Renal cortical epithelial cell (primary cell): Measurements from ENCODE around the gene LHFPL4. TPM values are rescaled to one million over a fixed set of nuclear protein-coding genes. Genes with fewer than 3 reads are reported as not detected.
"Not testable (repeated sequence)": the region's sequence is repeated elsewhere in the genome, so short reads cannot be mapped to it uniquely, and the experiment has no call there.

ENCODE experiments used
- DNase-seq: peaks from one replicate; pipeline ENCODE4 v3.0.0-alpha.2; 2011; ENCODE audit warnings: low read depth
- total RNA-seq: library from RNA; depleted of rRNA; stranded (reverse); fragments of >200 nt; gene quantifications from 2 replicates; pipeline ENCODE4 v1.2.3, GENCODE V29; 2014

LHFPL4 gene
- total RNA-seq: 0.05 TPM in 1 of 2 replicates, not detected in the other

DNA sequence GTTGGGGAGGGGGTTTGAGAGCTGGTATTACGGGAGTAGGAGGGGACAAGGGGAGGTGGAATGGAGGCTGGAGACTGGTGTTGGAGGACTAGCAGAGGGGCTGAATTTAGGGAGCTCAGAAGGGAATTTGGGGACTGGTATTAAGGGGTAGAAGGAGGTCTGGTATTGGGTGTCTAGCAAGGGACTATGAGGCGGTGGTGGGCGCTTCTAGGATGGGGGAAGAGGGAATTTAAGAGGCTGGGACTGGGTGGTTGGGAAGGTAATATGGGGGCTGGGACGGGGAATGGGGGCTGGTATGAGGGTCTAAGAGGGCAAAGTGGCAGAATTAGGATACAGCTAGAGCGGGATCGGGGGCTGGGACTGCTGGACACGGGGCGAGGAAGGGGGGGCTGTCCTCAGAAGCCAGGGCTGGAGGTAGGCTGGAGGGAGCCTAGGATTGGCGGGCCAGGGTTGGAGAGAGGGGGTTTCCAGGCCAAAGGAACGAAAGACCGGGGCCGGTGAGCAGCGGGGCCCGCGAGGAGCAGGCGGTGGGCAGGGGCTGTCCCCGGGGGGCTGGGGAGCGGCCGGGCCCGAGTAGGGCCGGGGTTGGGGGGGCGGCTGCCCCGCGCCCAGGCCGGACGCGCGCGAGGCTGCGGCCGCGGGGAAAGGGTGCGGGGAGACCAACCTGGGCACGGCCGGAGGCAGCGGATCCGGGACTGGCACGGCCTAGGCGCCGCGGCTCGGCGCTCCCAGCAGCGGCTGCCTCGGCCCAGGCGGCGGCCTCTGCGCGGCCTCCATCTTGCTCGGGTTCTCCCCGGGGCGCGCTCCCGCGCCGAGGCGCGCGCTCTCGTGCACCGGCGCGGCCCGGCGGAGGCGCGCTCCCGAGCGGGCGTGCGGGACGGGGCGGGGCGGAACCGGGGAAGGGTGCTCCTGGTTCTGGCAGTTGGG is at the start of gene LHFPL4:
TSS of gene LHFPL4 (minus strand) at position 802 of the 927 bp plus-strand sequence. CDS start 1,143 bp downstream, outside the sequence.
- no peak for DNase-seq

DNA sequence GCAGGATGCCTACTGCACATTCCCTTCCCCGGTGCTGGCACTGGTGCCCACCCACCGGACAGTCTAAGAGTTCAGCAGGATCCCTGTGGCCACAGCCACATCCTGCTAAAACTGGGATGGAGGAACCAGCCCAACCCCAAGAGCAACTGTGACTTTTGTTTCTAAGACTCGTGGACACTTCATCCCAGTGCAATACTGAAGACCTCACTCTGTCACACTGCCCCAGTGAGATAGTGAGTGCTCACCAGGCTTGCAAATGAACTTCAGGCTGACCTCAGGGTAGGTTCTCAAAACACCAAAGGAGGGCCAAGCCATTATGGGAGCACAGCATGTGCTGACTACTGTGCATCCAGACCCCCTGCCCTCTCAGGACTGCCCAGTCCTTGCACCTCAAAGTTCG is 49.0 kb upstream of the LHFPL4 start:
- no peak for DNase-seq

DNA sequence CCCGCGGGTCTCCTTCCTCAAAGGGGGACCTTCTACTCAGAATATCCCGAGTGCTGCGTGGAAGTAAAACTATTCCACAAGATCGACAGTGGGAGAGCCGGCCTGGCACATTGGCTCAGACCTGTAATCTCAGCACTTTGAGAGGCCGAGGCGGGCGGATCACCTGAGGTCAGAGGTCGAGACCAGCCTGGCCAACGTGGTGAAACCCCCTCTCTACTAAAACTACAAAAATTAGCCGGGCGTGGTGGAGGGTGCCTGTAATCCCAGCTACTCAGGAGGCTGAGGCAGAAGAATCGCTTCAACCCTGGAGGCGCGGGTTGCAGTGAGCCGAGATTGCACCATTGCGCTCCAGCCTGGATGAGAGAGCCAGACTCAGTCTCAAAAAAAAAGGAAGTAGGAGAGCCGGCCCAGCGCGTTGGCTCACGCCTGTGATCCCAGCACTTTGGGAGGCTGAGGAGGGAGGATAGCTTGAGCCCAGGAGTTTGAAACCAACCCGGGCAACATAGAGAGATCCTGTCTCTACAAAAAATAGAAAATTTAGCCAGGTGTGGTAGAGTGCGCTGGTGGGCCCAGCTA is 47.5 kb upstream of the LHFPL4 start:
- DNase-seq: not testable (repeated sequence)

DNA sequence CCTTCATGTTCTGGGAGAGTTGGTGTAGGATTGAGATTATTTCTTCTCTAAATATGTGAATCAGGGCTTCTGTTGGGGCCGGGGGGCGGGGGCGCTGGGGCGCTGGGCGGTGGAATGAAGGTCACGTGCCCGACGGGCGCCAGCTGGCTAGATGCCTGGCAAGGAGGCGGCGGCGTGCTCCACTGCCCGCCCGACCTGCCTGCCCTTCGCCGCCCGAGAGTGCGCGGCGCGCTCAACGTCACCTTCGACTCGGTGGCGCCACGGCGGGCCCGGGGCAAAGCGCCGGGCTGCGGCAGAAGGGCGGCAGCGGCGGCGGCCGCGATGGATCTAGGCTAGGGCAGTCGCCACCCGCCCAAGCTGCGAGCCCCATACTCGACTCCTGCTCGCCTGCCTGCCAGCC is 47.0 kb upstream of the LHFPL4 start:
- DNase-seq: no peak

DNA sequence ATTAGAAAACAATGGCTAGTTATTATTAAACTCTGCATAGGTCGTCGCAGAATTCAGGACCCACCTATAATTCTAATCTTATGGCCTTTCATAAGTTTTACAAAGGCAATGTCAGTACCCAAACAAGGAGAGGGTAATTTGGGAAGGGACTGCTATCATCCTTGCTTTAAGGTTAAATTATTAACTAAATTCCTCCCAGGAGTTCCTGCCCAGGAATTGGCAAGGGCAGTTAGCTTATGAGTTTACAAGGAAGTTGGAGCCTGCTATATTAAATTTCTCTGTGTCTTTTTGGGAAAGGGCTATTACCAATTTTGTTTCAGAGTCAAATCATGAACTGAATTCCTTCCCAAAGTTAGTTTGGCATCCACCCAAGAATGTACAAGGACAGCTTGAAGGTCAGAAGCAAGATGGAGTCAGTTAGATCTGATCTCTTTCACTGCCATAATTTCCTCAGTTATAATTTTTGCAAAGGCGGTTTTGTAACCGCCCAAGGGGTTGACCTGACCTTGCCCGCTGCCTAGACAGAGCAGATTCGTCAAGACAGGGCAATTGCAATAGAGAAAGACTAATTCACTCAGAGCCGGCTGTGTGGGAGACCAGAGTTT is 45.3 kb upstream of the LHFPL4 start:
- DNase-seq: peak; percentile 7

DNA sequence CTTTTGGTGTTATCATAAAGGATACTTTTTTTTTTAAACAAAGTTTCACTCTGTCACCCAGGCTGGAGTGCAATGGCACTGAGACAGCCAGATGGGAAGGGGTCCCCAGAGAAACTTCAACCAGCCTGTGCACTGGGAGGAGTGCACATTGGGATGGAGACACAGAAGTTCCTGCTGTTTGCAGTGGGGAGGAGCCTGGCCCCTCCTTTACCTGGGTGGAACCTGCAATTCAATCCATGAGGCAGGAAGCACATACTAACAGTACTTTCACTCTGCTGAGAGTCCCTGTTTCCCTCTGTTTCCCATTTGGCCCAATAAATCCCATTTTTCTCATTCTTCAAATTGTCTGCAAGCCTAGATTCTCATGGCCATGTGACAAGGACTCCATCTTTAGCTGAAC is 42.3 kb upstream of the LHFPL4 start:
- DNase-seq: no peak

DNA sequence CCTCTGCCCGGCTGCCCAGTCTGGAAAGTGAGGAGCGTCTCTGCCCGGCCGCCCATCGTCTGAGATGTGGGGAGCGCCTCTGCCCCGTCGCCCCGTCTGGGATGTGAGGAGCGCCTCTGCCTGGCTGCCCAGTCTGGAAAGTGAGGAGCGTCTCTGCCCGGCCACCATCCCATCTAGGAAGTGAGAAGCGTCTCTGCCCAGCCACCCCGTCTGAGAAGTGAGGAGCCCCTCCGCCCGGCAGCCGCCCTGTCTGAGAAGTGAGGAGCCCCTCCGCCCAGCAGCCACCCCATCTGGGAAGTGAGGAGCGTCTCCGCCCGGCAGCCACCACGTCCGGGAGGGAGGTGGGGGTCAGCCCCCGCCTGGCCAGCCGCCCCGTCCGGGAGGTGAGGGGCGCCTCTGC is 38.2 kb upstream of the LHFPL4 start:
- DNase-seq: not testable (repeated sequence)

DNA sequence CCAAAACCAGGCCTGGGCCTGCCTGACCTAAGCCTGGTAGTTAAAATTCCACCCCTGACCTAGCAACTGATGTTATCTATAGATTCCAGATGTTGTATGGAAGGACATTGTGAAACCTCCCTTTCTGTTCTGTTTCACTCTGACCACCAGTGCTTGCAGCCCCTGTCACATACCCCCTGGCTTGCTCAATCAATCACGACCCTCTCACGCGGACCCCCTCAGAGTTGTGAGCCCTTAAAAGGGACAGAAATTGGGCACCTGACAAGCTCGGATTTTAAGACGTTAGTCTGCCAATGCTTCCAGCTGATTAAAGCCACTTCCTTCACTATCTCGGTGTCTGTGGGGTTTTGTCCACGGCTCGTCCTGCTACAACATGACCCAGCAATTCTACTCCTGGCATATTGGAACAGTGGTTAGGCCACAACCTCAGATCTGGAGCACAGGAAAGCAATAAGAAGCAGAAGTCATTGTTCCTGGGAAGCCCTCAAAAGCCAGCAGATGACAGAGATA is 36.7 kb upstream of the LHFPL4 start:
- DNase-seq: no peak

DNA sequence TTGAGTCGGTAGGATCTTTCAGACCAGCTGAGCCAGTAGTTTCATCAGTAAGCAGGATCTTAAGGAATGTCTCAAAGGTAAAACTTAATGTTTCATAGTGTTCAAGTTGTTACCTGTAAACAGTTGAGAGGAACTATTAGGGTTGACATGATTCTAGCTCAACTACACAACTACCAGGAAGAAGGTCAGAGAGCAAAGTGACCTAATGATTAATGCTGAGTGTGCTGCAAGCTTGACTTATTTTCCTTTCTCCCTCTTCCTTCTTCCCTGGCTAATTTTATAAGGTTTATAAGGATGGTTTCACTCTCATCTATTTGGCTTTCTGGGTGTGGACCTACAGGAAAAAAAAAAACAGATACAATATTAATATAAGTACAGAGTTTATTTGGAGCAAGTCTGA is 30.2 kb upstream of the LHFPL4 start:
- DNase-seq: peak; percentile 20

DNA sequence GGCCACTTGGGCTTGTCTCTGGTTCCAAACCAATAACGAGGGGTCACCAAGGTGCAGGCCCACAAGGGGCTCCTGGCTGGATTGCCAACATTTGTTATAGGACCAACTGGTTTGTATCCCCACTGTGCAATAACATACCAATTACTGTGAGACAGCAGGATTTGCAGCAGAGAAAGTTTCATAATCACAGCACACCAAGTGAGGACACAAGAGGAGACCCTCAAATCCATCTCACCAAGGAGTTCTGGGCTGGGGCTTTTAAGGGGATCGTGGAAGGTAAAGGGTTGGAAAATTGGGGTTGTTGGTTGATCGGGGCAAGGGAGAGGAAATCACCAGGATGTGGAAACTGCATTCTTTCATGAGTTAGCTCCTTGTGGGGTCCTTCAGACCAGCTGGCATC is 29.7 kb upstream of the LHFPL4 start:
- no peak for DNase-seq

DNA sequence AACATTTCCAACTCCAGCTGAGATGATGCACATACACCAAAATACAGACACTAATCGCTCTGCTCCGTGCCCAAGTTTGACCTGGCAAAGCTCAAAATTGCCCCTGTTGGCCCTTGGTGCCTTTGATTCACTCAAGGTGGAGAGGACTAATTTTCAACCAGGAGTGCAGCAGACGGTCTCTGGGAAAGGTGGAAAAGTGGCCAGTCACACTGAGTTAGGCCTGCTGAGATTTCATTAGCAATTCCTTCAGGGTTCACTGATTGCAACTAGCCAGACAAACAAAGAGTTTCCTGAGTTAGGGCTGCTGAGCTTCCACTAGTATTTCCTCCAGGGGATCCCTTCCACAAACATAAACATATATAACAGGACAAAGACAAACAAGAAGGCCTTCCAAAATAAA is 28.7 kb upstream of the LHFPL4 start:
- no peak for DNase-seq

DNA sequence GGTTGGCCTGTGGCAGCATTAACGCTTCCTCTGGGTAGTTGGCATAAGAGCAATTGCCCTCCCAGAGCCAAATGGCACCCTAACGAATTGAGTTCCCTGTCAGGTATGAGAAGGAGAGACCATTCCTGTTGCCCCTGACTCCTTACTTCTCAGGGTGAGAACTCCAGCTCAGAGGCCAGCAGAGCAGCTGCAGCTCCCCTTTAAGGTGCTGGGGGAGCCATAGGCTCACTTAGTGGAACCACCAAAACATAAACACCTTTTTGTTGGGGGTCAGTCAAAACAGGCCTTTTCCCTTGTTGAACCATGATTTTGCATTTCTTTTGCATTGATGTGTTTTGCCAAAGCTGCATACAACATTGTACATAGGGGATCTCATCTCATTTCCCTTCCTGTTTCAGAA is 28.1 kb upstream of the LHFPL4 start:
- DNase-seq: no peak

DNA sequence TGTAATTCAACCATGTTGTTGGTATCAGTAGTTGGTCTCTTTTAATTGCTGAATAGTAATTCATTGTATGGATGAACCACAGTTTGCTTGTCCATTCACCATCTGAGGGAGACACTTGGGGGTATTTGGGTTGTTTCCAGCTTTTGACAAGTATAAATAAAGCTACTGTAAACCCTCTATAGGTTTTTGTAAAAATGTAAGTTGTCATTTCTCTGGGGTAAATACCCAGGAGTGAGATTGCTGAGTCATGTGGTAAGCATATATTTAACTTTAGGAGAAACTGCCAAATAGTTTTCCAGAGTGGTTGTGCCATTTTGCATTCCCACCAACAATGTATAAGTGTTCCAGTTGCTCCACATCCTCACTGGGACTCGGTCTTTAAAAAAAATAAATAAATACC is 15.4 kb upstream of the LHFPL4 start:
- no peak for DNase-seq

DNA sequence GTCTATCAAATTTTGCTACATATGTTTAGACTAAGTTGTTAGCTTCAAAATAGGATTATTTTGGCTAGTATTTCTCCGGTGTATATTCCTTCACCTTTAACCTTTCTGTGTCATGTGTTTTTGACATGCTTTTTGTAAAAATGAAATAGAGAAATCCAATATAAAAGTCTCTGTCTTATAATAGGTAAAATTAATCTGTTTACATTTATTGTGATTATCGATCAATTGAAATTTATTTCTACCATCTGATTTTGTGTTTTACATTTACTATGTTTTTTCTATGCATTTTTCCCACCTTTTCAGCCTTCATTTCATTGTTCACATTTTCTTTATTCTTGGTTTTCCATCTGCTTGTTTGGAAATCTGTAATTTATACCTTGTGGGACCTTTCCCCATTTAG is 11.7 kb upstream of the LHFPL4 start:
- DNase-seq: no peak

DNA sequence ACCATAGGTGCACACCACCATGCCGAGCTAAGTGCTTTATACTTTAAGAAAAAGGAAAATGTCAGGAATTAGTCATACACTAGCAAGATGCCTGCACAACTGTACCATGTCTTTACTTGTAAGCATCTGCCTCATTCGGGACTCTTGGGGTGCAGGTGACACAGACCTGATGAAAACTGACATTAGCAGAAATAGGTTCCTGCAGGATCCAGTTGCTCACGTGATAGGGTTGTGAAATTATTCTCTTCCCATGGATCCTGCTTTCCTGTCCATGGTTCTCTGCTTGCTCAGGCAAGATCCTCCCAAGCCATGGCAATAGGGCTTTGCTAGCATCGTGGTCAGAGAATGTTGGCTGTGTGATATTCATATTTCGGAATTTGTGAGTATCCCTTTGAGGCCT is 10.2 kb upstream of the LHFPL4 start:
- DNase-seq: no peak

DNA sequence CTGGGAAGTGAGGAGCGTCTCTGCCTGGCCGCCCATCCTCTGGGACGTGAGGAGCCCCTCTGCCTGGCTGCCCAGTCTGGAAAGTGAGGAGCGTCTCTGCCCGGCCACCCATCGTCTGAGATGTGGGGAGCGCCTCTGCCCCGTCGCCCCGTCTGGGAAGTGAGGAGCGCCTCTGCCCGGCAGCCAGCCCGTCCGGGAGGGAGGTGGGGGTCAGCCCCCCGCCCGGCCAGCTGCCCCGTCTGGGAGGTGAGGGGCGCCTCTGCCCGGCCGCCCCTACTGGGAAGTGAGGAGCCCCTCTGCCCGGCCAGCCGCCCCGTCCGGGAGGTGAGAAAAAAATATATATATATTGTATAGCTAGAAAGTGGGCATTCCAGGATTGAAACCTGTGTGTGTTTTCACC is 6.4 kb upstream of the LHFPL4 start:
- DNase-seq: not testable (repeated sequence)

DNA sequence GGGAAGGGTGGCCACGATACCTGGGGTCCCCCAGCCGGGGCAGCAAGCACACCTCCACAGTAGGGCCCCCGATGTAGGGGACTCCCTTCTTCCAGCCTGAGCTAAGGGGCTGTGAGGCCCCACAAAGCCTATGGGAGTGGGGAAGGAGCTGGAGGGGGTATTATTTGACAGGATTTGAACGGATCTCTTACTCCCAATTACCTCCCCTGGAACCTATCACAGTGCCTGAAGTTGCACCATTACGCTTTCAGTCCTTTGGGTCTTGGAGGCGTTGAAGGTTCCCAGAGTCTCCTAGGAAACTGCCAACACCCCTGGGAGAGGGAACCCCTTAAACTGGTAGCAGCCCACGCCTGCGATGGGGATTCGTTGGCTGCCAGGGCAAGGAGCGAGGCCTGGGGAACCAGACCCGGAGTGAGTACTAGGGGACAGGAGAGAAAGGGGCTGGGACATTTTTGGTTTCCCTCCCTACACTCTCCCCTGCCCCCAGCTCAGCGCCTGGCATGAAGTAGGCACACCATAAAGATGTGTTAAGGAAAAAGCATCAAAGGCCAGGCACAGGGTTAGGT is 409 bp upstream of the LHFPL4 start:
- no peak for DNase-seq

DNA sequence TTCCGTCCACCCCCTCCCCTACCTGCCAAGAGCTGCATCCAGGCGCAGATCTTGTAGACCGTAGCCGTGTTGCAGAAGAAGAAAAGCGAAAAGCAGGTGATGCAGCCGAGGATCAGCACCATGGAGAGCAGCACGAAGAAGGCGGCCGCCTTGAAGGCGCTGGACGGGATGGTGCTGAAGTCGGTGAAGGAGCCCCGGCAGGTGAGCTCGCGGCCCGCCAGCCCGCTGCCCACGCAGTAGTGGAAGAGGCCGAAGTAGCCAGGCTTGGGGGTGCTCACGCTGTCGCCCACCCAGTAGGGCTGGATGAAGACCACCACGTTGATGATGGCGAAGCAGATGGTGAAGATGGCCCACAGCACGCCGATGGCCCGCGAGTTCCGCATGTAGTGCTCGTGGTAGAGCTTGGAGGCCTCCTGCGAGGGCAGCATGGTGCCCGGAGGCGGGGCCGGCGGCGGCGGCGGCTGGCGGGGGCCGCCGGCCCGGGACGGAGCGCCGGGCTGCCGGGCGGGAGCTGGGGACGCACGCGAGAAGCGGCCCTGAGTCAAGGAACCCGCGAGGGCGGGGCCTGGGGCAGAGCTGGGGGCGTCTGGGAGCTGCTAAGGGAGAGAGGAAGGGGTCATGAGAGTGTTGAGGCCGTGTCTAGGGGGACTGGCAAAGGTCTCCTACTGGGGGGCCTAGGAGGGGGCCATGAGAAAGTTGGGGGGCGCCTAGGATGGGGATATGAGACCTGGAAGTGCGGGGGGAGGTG is 1.2 kb downstream of the LHFPL4 start:
- DNase-seq: peak; percentile 44

DNA sequence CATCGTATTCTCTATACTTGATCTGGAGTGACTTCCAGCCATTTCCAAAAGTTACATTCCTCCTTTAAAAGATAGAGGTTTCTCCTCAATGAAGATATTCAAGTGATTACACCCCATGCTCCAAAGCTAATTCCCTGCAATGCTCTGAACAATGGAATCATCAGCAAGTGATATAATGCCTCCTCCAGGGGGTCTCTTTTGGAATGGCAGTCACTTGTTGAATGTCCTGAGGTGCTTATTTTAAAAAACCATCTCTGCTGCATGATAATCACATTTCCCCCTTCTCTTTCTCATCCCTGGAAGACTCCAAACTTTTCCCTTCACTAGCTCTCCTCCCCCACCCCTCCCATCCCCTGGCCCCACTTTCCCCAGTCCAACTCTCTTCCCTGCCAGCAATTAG is 2.6 kb downstream of the LHFPL4 start:
- no peak for DNase-seq

DNA sequence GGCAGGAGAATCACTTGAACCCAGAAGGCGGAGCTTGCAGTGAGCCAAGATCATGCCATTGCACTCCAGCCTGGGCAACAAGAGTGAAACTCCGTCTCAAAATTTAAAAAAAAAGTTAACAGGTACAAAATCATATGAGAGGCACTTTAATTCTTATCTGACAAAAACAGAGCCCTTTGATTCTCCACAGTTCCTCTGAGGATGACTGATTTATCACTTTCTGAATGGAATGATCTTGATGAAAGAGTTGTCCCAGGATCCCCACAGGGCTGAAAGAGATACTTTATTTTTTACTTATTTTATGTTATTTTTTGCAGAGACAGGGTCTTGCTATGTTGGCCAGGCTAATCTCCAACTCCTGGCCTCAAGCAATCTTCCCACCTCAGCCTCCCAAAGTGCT is 4.0 kb downstream of the LHFPL4 start:
- DNase-seq: no peak

DNA sequence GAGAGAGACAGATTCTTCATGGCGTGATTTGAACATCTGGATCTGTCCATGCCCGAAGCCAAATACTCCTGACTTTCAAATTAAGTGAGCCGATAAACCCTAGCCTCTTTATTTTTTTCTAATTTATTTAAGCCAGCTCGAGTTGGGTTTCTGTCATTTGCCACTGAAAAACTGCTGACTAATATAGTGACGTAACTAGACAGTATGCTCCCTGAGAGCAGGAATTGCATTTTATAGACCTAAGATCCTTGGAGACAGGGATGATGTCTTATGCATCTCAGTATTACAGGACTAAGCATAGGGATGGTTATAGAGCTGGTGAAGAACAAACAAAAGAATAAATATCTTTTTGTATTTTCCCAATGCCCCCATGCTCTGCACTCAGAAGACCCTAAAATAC is 4.6 kb downstream of the LHFPL4 start:
- DNase-seq: no peak

DNA sequence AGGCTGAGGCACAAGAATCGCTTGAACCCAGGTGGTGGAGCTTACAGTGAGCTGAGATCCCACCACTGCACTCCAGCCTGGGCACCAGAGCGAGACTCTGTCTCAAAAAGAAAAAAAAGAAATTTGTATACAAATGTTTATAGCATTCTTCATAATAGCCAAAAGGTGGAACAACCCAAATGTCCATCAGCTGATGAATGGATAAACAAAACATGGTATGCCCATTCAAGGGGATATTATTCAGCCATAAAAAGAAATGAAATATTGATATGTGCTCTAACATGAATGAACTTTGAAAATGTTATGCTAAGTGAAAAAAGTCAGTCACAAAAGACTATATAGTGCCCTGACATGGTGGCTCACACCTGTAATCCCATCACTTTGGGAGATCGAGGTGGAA is 11.4 kb downstream of the LHFPL4 start:
- no peak for DNase-seq
